Activated CD8-positive, alpha-beta memory T cell treated with anti-CD3 and anti-CD28 coated beads for 36 hours (primary cell): Measurements from ENCODE around the gene LRRC7. TPM values are rescaled to one million over a fixed set of nuclear protein-coding genes. Genes with fewer than 3 reads are reported as not detected.
"Not testable (repeated sequence)": the region's sequence is repeated elsewhere in the genome, so short reads cannot be mapped to it uniquely, and the experiment has no call there.

Experiments
- CTCF ChIA-PET: fragments of 350-600 bp; sonication (Branson Sonifier 250); formaldehyde crosslinking; loops from one replicate; lab custom pipeline; 2021; ENCODE audit warnings: antibody characterized with exemption; lab: Charles Lee
- POLR2A ChIA-PET: fragments of 350-600 bp; sonication (Branson Sonifier 250); formaldehyde crosslinking; loops from one replicate; lab custom pipeline; 2021; ENCODE audit warnings: antibody characterized with exemption; lab: Charles Lee
- total RNA-seq, 2 experiments: library from RNA; stranded (reverse); gene quantifications; one replicate each; pipeline ENCODE4 v1.2.3, GENCODE V29; 2021

Gene LRRC7
- total RNA-seq, 2 experiments from 2014 or later: not detected

GRCh38 chr1:69686367-69686984 lies 118.8 kb downstream of the LRRC7 start:
- ChIA-PET CTCF (no interaction called here), POLR2A (no interaction called here)

- POLR2A ChIA-PET: no interaction called here
- CTCF ChIA-PET: no interaction called here
These were observed 120.5 kb downstream of the LRRC7 start for GRCh38 chr1:69688193-69688592.

GRCh38 chr1:69691179-69691578 lies 123.5 kb downstream of the LRRC7 start:
- ChIA-PET POLR2A (no interaction called here), CTCF (no interaction called here)

GRCh38 chr1:69693921-69694675 lies 126.4 kb downstream of the LRRC7 start:
- CTCF ChIA-PET: no interaction called here

GRCh38 chr1:69697340-69697739 lies 129.6 kb downstream of the LRRC7 start:
- CTCF ChIA-PET: no interaction called here

More at GRCh38 chr1:69693921-69694675, 126.4 kb downstream of the LRRC7 start:
- POLR2A ChIA-PET: no interaction called here

GRCh38 chr1:69700770-69701169 lies 133.0 kb downstream of the LRRC7 start:
- POLR2A ChIA-PET: no interaction called here
- CTCF ChIA-PET: no interaction called here

More at GRCh38 chr1:69697340-69697739, 129.6 kb downstream of the LRRC7 start:
- POLR2A ChIA-PET: no interaction called here

- ChIA-PET POLR2A (no interaction called here), CTCF (no interaction called here)
These were observed 134.4 kb downstream of the LRRC7 start for GRCh38 chr1:69702085-69702484.

GRCh38 chr1:69706473-69706872 lies 138.8 kb downstream of the LRRC7 start:
- ChIA-PET POLR2A (no interaction called here), CTCF (no interaction called here)

GRCh38 chr1:69707103-69707502 lies 139.4 kb downstream of the LRRC7 start:
- ChIA-PET CTCF (no interaction called here), POLR2A (no interaction called here)

GRCh38 chr1:69710484-69711189 lies 142.9 kb downstream of the LRRC7 start:
- POLR2A ChIA-PET: no interaction called here
- CTCF ChIA-PET: no interaction called here

- CTCF ChIA-PET: no interaction called here
- POLR2A ChIA-PET: no interaction called here
These were observed 143.6 kb downstream of the LRRC7 start for GRCh38 chr1:69711190-69711930.

- POLR2A ChIA-PET, CTCF ChIA-PET: not testable (repeated sequence)
These were observed 150.1 kb downstream of the LRRC7 start for GRCh38 chr1:69717834-69718233.

- CTCF ChIA-PET: no interaction called here
- POLR2A ChIA-PET: no interaction called here
These were observed 160.5 kb downstream of the LRRC7 start for GRCh38 chr1:69728206-69728605.

GRCh38 chr1:69733061-69733460 lies 165.3 kb downstream of the LRRC7 start:
- POLR2A ChIA-PET: no interaction called here
- CTCF ChIA-PET: no interaction called here

GRCh38 chr1:69737527-69738185 lies 169.9 kb downstream of the LRRC7 start:
- CTCF ChIA-PET: interaction anchor here (1.3 kb wide), 1 partner anchor 1620 kb away, joined by 3 read pairs; no protein-coding TSS in a partner anchor
- POLR2A ChIA-PET: no interaction called here

GRCh38 chr1:69738458-69739250 lies 170.9 kb downstream of the LRRC7 start:
- CTCF ChIA-PET: no interaction called here
- POLR2A ChIA-PET: no interaction called here

- POLR2A ChIA-PET: no interaction called here
- CTCF ChIA-PET: no interaction called here
These were observed 171.5 kb downstream of the LRRC7 start for GRCh38 chr1:69739251-69739605.

- ChIA-PET POLR2A (no interaction called here), CTCF (no interaction called here)
These were observed 175.4 kb downstream of the LRRC7 start for GRCh38 chr1:69743146-69743545.

- POLR2A ChIA-PET: no interaction called here
- CTCF ChIA-PET: no interaction called here
These were observed 176.7 kb downstream of the LRRC7 start for GRCh38 chr1:69744381-69744780.
